ENCODE results near the gene CBX5. TPM values are rescaled to one million over a fixed set of nuclear protein-coding genes. Genes with fewer than 3 reads are reported as not detected.

Gene CBX5
- total RNA-seq, 1 donor from 2014 or later: 219 TPM

GRCh38 chr12:54251667-54252284, 28.1 kb downstream of the CBX5 start:
- Mint-ChIP-seq H3K4me3 (no peak overlapping the region), H3K27me3 (ENCODE audit: low read depth) (no peaks in the 10 kb centered on the region), H3K27ac (peak overlapping the region; percentile 78), H3K4me1 (peaks cover 15% of the 10 kb centered on the region), H3K9me3 (no peaks in the 10 kb centered on the region), H3K36me3 (peaks cover 41% of the 10 kb centered on the region)
- no peak for DNase-seq (ENCODE audit: low spot score in 2 of 2, unreplicated experiment in 2 of 2)
- peak; percentile 46 for TF ChIP-seq CTCF (IDR thresholded peaks at IDR 0.05; ENCODE audit: unreplicated experiment)

- peaks cover 8% of the 10 kb centered on the region for H3K4me1 Mint-ChIP-seq
- H3K27me3 Mint-ChIP-seq (ENCODE audit: low read depth): no peaks in the 10 kb centered on the region
- H3K4me3 Mint-ChIP-seq: no peak overlapping the region
- TF ChIP-seq CTCF (IDR thresholded peaks at IDR 0.05; ENCODE audit: unreplicated experiment): no peak
- DNase-seq (ENCODE audit: low spot score in 2 of 2, unreplicated experiment in 2 of 2): no peak
- no peaks in the 10 kb centered on the region for H3K9me3 Mint-ChIP-seq
- peak overlapping the region; percentile 27 for H3K27ac Mint-ChIP-seq
- peaks cover 36% of the 10 kb centered on the region for H3K36me3 Mint-ChIP-seq
These were observed 30.4 kb downstream of the CBX5 start for GRCh38 chr12:54249489-54249888.

GRCh38 chr12:54246011-54246641, 33.8 kb downstream of the CBX5 start:
- H3K4me3 Mint-ChIP-seq: no peak overlapping the region
- H3K27me3 Mint-ChIP-seq (ENCODE audit: low read depth): no peaks in the 10 kb centered on the region
- H3K4me1 Mint-ChIP-seq: peaks cover 6% of the 10 kb centered on the region
- no peak for DNase-seq (ENCODE audit: low spot score in 2 of 2, unreplicated experiment in 2 of 2)
- TF ChIP-seq CTCF (IDR thresholded peaks at IDR 0.05; ENCODE audit: unreplicated experiment): no peak
- H3K27ac Mint-ChIP-seq: peak overlapping the region; percentile 45
- no peaks in the 10 kb centered on the region for H3K9me3 Mint-ChIP-seq
- H3K36me3 Mint-ChIP-seq: peaks cover 37% of the 10 kb centered on the region

GRCh38 chr12:54240971-54241588, 38.8 kb downstream of the CBX5 start:
- Mint-ChIP-seq H3K27ac (peak overlapping the region; percentile 13), H3K27me3 (ENCODE audit: low read depth) (no peaks in the 10 kb centered on the region), H3K36me3 (peaks cover 31% of the 10 kb centered on the region), H3K4me3 (no peak overlapping the region), H3K9me3 (no peaks in the 10 kb centered on the region), H3K4me1 (peaks cover 5% of the 10 kb centered on the region)
- no peak for DNase-seq (ENCODE audit: low spot score in 2 of 2, unreplicated experiment in 2 of 2)
- no peak for TF ChIP-seq CTCF (IDR thresholded peaks at IDR 0.05; ENCODE audit: unreplicated experiment)

GRCh38 chr12:54240129-54240528, 39.8 kb downstream of the CBX5 start:
- Mint-ChIP-seq H3K4me3 (no peak overlapping the region), H3K36me3 (peaks cover 34% of the 10 kb centered on the region), H3K27me3 (ENCODE audit: low read depth) (no peaks in the 10 kb centered on the region), H3K27ac (peak overlapping the region; percentile 40), H3K9me3 (no peaks in the 10 kb centered on the region), H3K4me1 (peaks cover 8% of the 10 kb centered on the region)
- TF ChIP-seq CTCF (IDR thresholded peaks at IDR 0.05; ENCODE audit: unreplicated experiment): no peak
- DNase-seq (ENCODE audit: low spot score in 2 of 2, unreplicated experiment in 2 of 2): no peak
